Measurements from ENCODE around the gene PNRC2. TPM values are rescaled to one million over a fixed set of nuclear protein-coding genes. Genes with fewer than 3 reads are reported as not detected.

The PNRC2 gene
- total and polyA plus RNA-seq, 11 donors: 64.1 to 137 (median 80.5) TPM

- H3K27me3 ChIP-seq: no peaks in the 10 kb centered on the region
- intact Hi-C loops (cut with DNase I): no loop called here
- no peaks in the 10 kb centered on the region for H3K9me3 ChIP-seq
- no peak for ATAC-seq
- no peak for DNase-seq
- H3K27ac ChIP-seq: no peak overlapping the region
- no peak overlapping the region for H3K4me3 ChIP-seq
- 93 to 96% (median 96%) methylated on average over 11 of the region's 11 CpGs for WGBS, 4 donors
- no peaks in the 10 kb centered on the region for H3K36me3 ChIP-seq
- TF ChIP-seq POLR2A (IDR thresholded peaks at IDR 0.05): no peak
- no peak for TF ChIP-seq CTCF (IDR thresholded peaks at IDR 0.05)
- H3K4me1 ChIP-seq: peaks cover 0 to 17% (median 8%) of the 10 kb centered on the region in 12 donors
Measured at GRCh38 chr1:23924601-23925000, 35.0 kb upstream of the PNRC2 start.

- H3K4me1 ChIP-seq: peaks cover 0 to 16% (median 6%) of the 10 kb centered on the region in 12 donors
- no peak for DNase-seq
- H3K4me3 ChIP-seq: no peak overlapping the region
- no peaks in the 10 kb centered on the region for H3K9me3 ChIP-seq
- TF ChIP-seq POLR2A (IDR thresholded peaks at IDR 0.05): no peak
- TF ChIP-seq CTCF (IDR thresholded peaks at IDR 0.05): no peak
- no peak overlapping the region for H3K27ac ChIP-seq
- ATAC-seq: no peak
- H3K27me3 ChIP-seq: no peaks in the 10 kb centered on the region
- H3K36me3 ChIP-seq: no peaks in the 10 kb centered on the region
- 82 to 93% (median 86%) methylated on average over 3 of the region's 3 CpGs for WGBS, 4 donors
- intact Hi-C loops (cut with DNase I): no loop called here
Measured at GRCh38 chr1:23925279-23925678, 34.3 kb upstream of the PNRC2 start.

- ATAC-seq (peak in 1 of 4 donors; percentile 46), DNase-seq (no peak)
- no peaks in the 10 kb centered on the region for H3K36me3 ChIP-seq
- H3K4me3 ChIP-seq: no peak overlapping the region
- no peak overlapping the region for H3K27ac ChIP-seq
- TF ChIP-seq CTCF (IDR thresholded peaks at IDR 0.05): no peak
- TF ChIP-seq POLR2A (IDR thresholded peaks at IDR 0.05): no peak
- H3K9me3 ChIP-seq: no peaks in the 10 kb centered on the region
- peaks cover 0 to 7% (median 0%) of the 10 kb centered on the region in 12 donors for H3K4me1 ChIP-seq
- WGBS, 4 donors: 60 to 83% (median 73%) methylated on average over 1 of the region's 1 CpG
- H3K27me3 ChIP-seq: no peaks in the 10 kb centered on the region
- intact Hi-C loops (cut with DNase I): no loop called here
Measured at GRCh38 chr1:23927097-23927496, 32.5 kb upstream of the PNRC2 start.

GRCh38 chr1:23928789-23929188, 30.8 kb upstream of the PNRC2 start:
- no peak for DNase-seq
- no peak for ATAC-seq
- no peak overlapping the region for H3K27ac ChIP-seq
- H3K4me3 ChIP-seq: no peak overlapping the region
- intact Hi-C loops (cut with DNase I): no loop called here
- no peaks in the 10 kb centered on the region for H3K9me3 ChIP-seq
- H3K27me3 ChIP-seq: no peaks in the 10 kb centered on the region
- TF ChIP-seq POLR2A (IDR thresholded peaks at IDR 0.05) (no peak), CTCF (IDR thresholded peaks at IDR 0.05) (no peak)
- WGBS, 4 donors: 72 to 78% (median 76%) methylated on average over 4 of the region's 4 CpGs
- peaks cover 0 to 6% (median 0%) of the 10 kb centered on the region in 12 donors for H3K4me1 ChIP-seq
- no peaks in the 10 kb centered on the region for H3K36me3 ChIP-seq
